Placental epithelial cell (primary cell): Measurements from ENCODE around the gene GOLGA1. TPM values are rescaled to one million over a fixed set of nuclear protein-coding genes. Genes with fewer than 3 reads are reported as not detected.

Experiments used
- small RNA-seq: library from RNA; depleted of rRNA; stranded (forward); fragments of <200 nt; gene quantifications from one replicate; pipeline ENCODE3, GENCODE V24; 2012
- total RNA-seq: library from RNA; depleted of rRNA; stranded (reverse); fragments of >200 nt; gene quantifications from 2 replicates; pipeline ENCODE4 v1.2.3, GENCODE V29; 2012

GOLGA1 gene
- 10.6 and 11.9 TPM in 2 replicates for total RNA-seq

GRCh38 chr9:124940894-124941678 is at the start of gene GOLGA1:
TSS of gene GOLGA1 (minus strand) at chr9:124941083. CDS start at chr9:124938711, 2,372 bp downstream.

GRCh38 chr9:124861342-124862229 is 79.3 kb downstream of the GOLGA1 start, which contains the start of the genes ARPC5L and RPL35:
TSS of gene ARPC5L (plus strand) at chr9:124862130. CDS start at chr9:124869291, 7,161 bp downstream.
TSS of gene RPL35 (minus strand) at chr9:124861957. CDS start at chr9:124861912, 45 bp downstream.

GRCh38 chr9:124852829-124853531 is 87.9 kb downstream of the GOLGA1 start, which contains the start of gene WDR38:
TSS of gene WDR38 (plus strand) at chr9:124853460. CDS start at chr9:124853532, 72 bp downstream.

Small RNA genes lying within 50 kb of the gene (small RNA-seq; reads per million reads assigned to genes)
- gene RNU4-82P = not detected

Other genes starting within 250 kb of the GOLGA1 start
- 0.54 and 1.6 TPM in 2 replicates for gene NR6A1, start 169.8 kb downstream of the GOLGA1 start, total RNA-seq
- gene OLFML2A, start 163.9 kb downstream of the GOLGA1 start, total RNA-seq = 8.6 and 14.9 TPM in 2 replicates
- gene WDR38, start 87.6 kb downstream of the GOLGA1 start, total RNA-seq = not detected in 2 replicates
- gene RPL35, start 79.1 kb downstream of the GOLGA1 start, total RNA-seq = 1,756 and 2,140 TPM in 2 replicates
- 10.5 and 11.0 TPM in 2 replicates for gene ARPC5L, start 79.0 kb downstream of the GOLGA1 start, total RNA-seq
- gene SCAI, start 202.4 kb upstream of the GOLGA1 start, total RNA-seq = 2.0 and 3.9 TPM in 2 replicates
- 23.6 and 35.7 TPM in 2 replicates for gene PPP6C, start 248.7 kb upstream of the GOLGA1 start, total RNA-seq